Tongue (tissue), 3 donors: ENCODE results near the gene ZDHHC5. TPM values are rescaled to one million over a fixed set of nuclear protein-coding genes. Genes with fewer than 3 reads are reported as not detected.

Experiments used
- DNase-seq: peaks from one replicate; pipeline ENCODE4 v3.0.0-alpha.2; 2015
- small RNA-seq: library from RNA; depleted of rRNA; stranded (forward); fragments of <200 nt; gene quantifications from one replicate; pipeline ENCODE3, GENCODE V24; 2014; ENCODE audit warnings: low replicate concordance
- total RNA-seq: library from RNA; depleted of rRNA; stranded (reverse); fragments of >200 nt; gene quantifications from one replicate; pipeline ENCODE4 v1.2.3, GENCODE V29; 2014

The ZDHHC5 gene
- total RNA-seq, 1 donor from 2014 or later, result 29.7 TPM

DNA sequence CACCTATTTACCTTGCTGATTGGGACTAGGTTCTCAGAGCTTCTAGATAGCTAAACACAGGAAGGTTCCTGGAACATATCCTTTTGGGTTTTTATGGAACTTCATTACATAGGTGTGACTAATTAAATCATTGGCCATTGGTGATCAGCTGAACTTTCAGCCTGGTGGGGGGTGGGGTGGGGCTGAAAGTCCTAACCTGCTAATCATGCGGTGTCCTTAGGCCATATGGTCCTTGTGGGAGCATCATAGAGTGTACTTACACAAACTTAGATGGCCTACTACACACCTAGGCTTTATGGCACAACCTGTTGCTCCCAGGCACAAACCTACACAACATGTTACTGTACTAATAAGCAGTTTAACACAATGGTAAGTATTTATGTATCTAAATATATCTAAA lies 64.7 kb downstream of the ZDHHC5 start:
- no peak for DNase-seq

DNA sequence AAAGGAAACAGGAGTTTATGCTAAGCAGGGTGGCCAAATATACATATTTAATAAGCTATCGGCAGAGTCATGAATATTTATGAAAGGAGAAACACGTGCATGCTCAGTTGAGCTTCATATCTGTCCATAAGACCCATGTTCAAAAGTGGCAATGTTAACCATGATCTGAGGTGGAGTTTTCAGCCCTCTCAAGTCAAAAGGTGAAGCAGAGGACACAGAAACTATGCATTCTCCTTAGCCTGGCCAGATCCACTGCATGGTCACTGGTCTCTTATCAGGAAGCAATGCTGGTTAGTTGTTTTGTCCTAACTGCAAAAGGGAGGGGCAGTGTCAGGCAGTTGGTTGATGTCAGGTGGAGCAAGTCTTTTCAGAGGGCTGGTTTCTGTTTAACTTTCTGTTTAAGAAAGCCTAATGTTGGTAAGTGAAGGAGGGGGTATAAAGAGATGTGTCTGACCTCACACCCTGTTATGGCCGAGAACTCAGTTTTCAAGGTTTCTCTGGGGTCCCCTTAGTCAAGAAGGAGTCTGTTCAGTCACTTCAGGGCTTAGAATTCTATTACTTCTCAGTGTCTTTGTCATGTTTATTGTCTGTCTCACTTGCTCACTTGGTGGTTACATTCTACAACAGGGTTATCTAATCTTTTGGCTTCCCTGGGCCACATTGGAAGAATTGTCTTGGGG lies 67.8 kb downstream of the ZDHHC5 start:
- DNase-seq, result no peak

DNA sequence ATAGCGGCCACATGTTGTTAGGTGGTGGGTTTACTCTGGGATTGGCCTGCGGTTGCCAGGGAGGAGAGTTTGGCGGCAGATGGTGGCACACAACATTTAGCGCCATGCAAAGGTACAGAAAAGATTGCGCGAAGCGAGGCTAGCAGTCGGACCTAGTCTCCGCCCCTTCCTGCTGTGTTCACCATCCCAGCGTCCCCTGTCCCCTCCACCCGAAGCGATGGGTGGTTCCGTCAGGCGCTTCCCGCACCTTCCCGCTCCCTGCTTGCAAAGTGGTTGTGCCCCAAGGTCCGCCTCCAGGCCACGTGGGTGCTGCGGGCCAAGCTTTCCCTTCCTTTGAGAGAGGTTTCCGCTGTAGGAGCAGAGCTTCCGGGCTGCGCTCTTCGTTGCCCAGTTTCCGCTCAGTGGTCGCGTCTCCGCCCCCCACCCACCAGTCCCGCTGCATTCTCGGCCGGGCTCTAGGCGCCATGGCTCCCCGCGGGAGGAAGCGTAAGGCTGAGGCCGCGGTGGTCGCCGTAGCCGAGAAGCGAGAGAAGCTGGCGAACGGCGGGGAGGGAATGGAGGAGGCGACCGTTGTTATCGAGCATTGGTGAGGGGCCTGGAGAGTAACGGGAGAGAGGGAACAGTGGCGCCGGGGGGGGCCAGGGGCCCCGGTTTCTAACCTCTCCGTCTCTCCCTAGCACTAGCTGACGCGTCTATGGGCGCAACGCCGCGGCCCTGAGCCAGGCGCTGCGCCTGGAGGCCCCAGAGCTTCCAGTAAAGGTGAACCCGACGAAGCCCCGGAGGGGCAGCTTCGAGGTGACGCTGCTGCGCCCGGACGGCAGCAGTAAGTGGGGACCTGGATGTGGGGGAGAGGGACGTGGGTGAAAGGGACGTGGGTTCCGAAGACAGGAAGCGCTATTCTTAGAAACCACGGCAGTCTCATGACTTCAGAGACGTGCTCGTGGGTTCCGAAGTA lies 73.5 kb downstream of the ZDHHC5 start, which contains the start of gene SELENOH:
SELENOH (plus strand) TSS at position 360 of the 955 bp plus-strand sequence; CDS start at position 465, 105 bp downstream.
- peak; percentile 98 for DNase-seq

DNA sequence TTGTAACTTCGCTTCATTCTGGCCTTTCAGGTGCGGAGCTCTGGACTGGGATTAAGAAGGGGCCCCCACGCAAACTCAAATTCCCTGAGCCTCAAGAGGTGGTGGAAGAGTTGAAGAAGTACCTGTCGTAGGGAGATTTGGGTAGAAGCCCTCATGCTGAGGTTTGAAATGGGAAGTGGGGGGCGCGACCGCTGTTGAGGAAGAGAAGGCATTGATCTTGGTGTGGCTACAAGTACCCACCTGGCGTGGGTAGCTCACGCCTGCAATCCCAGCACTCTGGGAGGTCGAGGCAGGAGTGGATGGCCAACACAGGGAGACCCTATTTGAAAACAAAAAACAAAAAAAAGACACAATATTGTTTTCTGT lies 74.2 kb downstream of the ZDHHC5 start:
- no peak for DNase-seq

DNA sequence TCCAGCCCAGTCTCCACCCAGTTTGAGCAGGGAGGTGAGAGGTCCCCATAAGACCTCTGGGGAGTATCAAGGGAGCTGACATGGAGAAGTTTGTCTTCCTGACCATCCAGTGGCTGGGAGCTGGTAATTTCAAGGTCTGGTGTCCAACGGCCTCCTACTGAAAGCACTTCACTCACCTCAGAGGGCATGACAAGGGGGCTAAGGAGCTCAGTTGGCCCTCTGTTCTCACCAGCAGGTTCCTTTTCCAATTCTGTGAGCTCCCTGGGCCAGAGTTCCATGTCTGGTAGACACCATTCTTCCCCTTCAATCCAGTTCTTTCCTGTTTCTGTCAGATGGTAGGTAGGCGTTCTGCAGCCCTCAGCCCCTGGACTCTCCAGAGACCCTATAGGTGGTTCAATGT lies 76.4 kb downstream of the ZDHHC5 start:
- DNase-seq, result no peak

DNA sequence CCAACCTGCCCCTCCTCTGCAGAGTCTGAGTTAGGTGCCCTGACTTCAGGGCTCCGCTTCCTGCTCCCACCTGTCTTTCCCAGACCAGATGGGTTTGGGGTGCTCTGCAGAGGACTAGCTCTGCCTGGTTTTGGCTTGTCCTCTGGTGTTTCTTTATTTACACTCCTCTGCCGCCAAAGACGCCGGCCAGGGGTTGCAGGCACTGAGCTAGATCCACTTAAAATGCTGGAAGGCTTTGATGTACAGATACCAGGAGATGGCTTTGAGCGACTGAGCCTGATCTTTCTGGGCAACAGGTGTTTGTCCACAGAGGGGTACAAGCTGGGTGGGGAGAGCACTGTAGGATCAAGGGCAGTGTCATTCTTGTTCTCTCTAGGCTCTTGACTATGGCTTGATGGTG lies 77.3 kb downstream of the ZDHHC5 start:
- DNase-seq, result no peak

DNA sequence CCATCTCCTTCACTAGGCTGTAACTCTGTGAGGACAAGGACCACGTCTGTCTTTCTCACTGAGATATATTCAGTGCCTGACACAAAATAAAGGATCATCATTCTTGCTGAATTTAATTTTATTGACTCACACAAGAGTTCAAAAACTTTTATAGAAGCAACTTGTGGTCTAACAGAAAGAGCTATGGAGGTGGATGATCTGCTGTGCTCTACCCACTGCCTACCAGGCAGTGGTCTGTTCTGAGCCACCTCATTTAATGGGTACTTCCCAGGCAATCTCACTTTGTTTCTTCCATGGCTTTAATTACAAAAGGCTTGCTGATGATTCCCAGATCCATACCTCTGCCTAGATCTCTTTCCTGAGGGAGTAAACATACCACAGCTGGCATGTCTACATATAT lies 79.0 kb downstream of the ZDHHC5 start:
- DNase-seq, result no peak

Small RNAs within 50 kb of the gene (small RNA-seq; reads per million reads assigned to genes)
- 600 reads per million, percentile 98 among the genes with 10 or more reads in this experiment for gene MIR130A
- not detected for gene TMX2-CTNND1

Other genes with a start within 250 kb of the ZDHHC5 start
- 49.4 TPM for gene SLC43A3, start 241.0 kb upstream of the ZDHHC5 start, total RNA-seq
- 0.21 TPM for gene RTN4RL2, start 207.6 kb upstream of the ZDHHC5 start, total RNA-seq
- gene SLC43A1, start 152.4 kb upstream of the ZDHHC5 start, total RNA-seq, result 9.1 TPM
- gene TIMM10, start 137.4 kb upstream of the ZDHHC5 start, total RNA-seq, result 16.8 TPM
- gene SMTNL1, start 130.5 kb upstream of the ZDHHC5 start, total RNA-seq, result 107 TPM
- gene UBE2L6, start 100.4 kb upstream of the ZDHHC5 start, total RNA-seq, result 12.9 TPM
- 20.8 TPM for gene SERPING1, start 70.4 kb upstream of the ZDHHC5 start, total RNA-seq
- gene YPEL4, start 18.2 kb upstream of the ZDHHC5 start, total RNA-seq, result 1.1 TPM
- 14.3 TPM for gene CLP1, start 10.4 kb upstream of the ZDHHC5 start, total RNA-seq
- gene MED19, start 44.1 kb downstream of the ZDHHC5 start, total RNA-seq, result 11.0 TPM
- gene TMX2, start 44.5 kb downstream of the ZDHHC5 start, total RNA-seq, result 34.8 TPM
- gene SELENOH, start 73.4 kb downstream of the ZDHHC5 start, total RNA-seq, result 73.2 TPM
- not detected for gene BTBD18, start 83.7 kb downstream of the ZDHHC5 start, total RNA-seq
- 185 TPM for gene CTNND1, start 93.7 kb downstream of the ZDHHC5 start, total RNA-seq